B cell (primary cell): Measurements from ENCODE around the gene PPP6R3. TPM values are rescaled to one million over a fixed set of nuclear protein-coding genes. Genes with fewer than 3 reads are reported as not detected.

Source experiments
- ATAC-seq: fragments of 200-7000 bp; cut with Tn5 transposase; one replicate; pipeline ENCODE4 v1.10.0; 2021; ENCODE audit warnings: low read depth, mild to moderate bottlenecking, moderate number of reproducible peaks, moderate library complexity
- CTCF ChIA-PET: fragments of 350-600 bp; sonication (Branson Sonifier 250); formaldehyde crosslinking; loops from one replicate; lab custom pipeline; 2021; ENCODE audit warnings: antibody characterized with exemption, inconsistent platforms; lab: Charles Lee
- POLR2A ChIA-PET: fragments of 350-600 bp; sonication (Branson Sonifier 250); formaldehyde crosslinking; loops from one replicate; lab custom pipeline; 2021; ENCODE audit warnings: antibody characterized with exemption; lab: Charles Lee
- DNase-seq: peaks from one replicate; pipeline ENCODE4 v3.0.0; 2013
- H2AFZ ChIP-seq: 2 replicates; pipeline ENCODE4 v1.6.1; 2012; ENCODE audit warnings: mild to moderate bottlenecking, low read depth, low read length; ENCODE audit not compliant: insufficient read depth, poor library complexity, severe bottlenecking
- H3K27ac ChIP-seq, 2 donors: 1 replicate in 1 of 2; 2 replicates in 1 of 2; pipeline ENCODE4 v1.5.1; 2012 to 2013; ENCODE audit warnings: low read length in 2 of 2, mild to moderate bottlenecking in 2 of 2, moderate library complexity in 1 of 2
- H3K27me3 ChIP-seq, 4 experiments: fragments of 200-600 bp in 1 of 4; sonication (generic) in 1 of 4; replicated peaks in 1 of 4; 1 replicate in 2 of 4; 2 replicates in 2 of 4; pipeline versions ENCODE4 v1.6.1 to v1.7.0; 2013 to 2016; ENCODE audit warnings: low read length in 3 of 4, mild to moderate bottlenecking in 2 of 4, mixed read lengths in 1 of 4, moderate library complexity in 1 of 4; ENCODE audit not compliant: insufficient read depth in 4 of 4, control insufficient read depth in 3 of 4; ENCODE audit errors: control extremely low read depth in 1 of 4
- H3K36me3 ChIP-seq, 2 experiments: replicated peaks in 1 of 2; 1 replicate in 1 of 2; 2 replicates in 1 of 2; pipeline versions ENCODE4 v1.6.1 to v1.7.1; 2013; ENCODE audit warnings: low read length in 1 of 2; ENCODE audit not compliant: insufficient read depth in 2 of 2, control insufficient read depth in 1 of 2; ENCODE audit errors: control extremely low read depth in 1 of 2, extremely low read depth in 1 of 2
- H3K4me1 ChIP-seq, 2 donors: fragments of 200-600 bp in 1 of 2; sonication (generic) in 1 of 2; 1 replicate in 1 of 2; 2 replicates in 1 of 2; pipeline versions ENCODE4 v1.5.1 to v1.6.1; 2013 to 2017; ENCODE audit warnings: low read length in 2 of 2; ENCODE audit not compliant: control insufficient read depth in 2 of 2, insufficient read depth in 2 of 2
- H3K4me2 ChIP-seq: replicated peaks from 2 replicates; pipeline ENCODE3; 2012; ENCODE audit warnings: mild to moderate bottlenecking, low read depth, low read length; ENCODE audit not compliant: poor library complexity, severe bottlenecking
- H3K4me3 ChIP-seq, 5 experiments: fragments of 200-600 bp in 1 of 5; sonication (generic) in 1 of 5; 1 replicate in 3 of 5; 2 replicates in 2 of 5; pipeline versions ENCODE4 v1.5.1 to v1.7.0; 2011 to 2016; ENCODE audit warnings: low read length in 4 of 5, mild to moderate bottlenecking in 4 of 5, low read depth in 2 of 5, control low read depth in 1 of 5, moderate library complexity in 1 of 5; ENCODE audit not compliant: insufficient read depth in 1 of 5; ENCODE audit errors: control extremely low read depth in 1 of 5, extremely low read depth in 1 of 5
- H3K79me2 ChIP-seq: fragments of 200-600 bp; sonication (generic); one replicate; pipeline ENCODE4 v1.6.0; 2016; ENCODE audit warnings: low read length; ENCODE audit not compliant: control insufficient read depth, insufficient read depth
- H3K9ac ChIP-seq: fragments of 200-600 bp; sonication (generic); 2 replicates; pipeline ENCODE4 v1.6.1; 2017; ENCODE audit warnings: mild to moderate bottlenecking, low read length, moderate library complexity
- H3K9me3 ChIP-seq, 3 donors: one replicate each; pipeline versions ENCODE4 v1.6.1 to v1.7.1; 2013; ENCODE audit warnings: low read length in 2 of 3; ENCODE audit not compliant: control insufficient read depth in 2 of 3, insufficient read depth in 1 of 3; ENCODE audit errors: control extremely low read depth in 1 of 3
- H4K20me1 ChIP-seq: 2 replicates; pipeline ENCODE4 v1.6.0; 2012; ENCODE audit warnings: mild to moderate bottlenecking, low read length; ENCODE audit not compliant: insufficient read depth, control insufficient read depth, poor library complexity, severe bottlenecking
- H3K27ac Mint-ChIP-seq: one replicate; pipeline ENCODE4 v1.8.0; 2021; ENCODE audit warnings: mixed read lengths
- H3K27me3 Mint-ChIP-seq: one replicate; pipeline ENCODE4 v1.8.0; 2021; ENCODE audit warnings: mixed read lengths
- H3K4me1 Mint-ChIP-seq: one replicate; pipeline ENCODE4 v1.8.0; 2021; ENCODE audit warnings: mixed read lengths
- H3K4me3 Mint-ChIP-seq: one replicate; pipeline ENCODE4 v1.8.0; 2021; ENCODE audit warnings: mixed read lengths
- H3K9me3 Mint-ChIP-seq: one replicate; pipeline ENCODE4 v1.8.0; 2022; ENCODE audit warnings: mixed read lengths; ENCODE audit not compliant: insufficient read depth
- EZH2 ChIP-seq: IDR thresholded peaks from 2 replicates; pipeline ENCODE4 v1.6.1; 2012; ENCODE audit warnings: borderline replicate concordance, low read depth, mild to moderate bottlenecking, moderate library complexity, low read length; ENCODE audit not compliant: insufficient read depth, poor library complexity, severe bottlenecking
- WGBS: methylation state at CpG from one replicate; pipeline ENCODE4 v1.1.5; 2013; ENCODE audit warnings: missing lambda C conversion rate; ENCODE audit not compliant: insufficient coverage; 5-methylcytosine and 5-hydroxymethylcytosine counted together
- intact Hi-C: fragments of 100-400 bp; cut with micrococcal nuclease; formaldehyde crosslinking; loops from one replicate; pipeline ENCODE4 v1.10.0; 2022
- polyA plus RNA-seq: library from polyadenylated mRNA; depleted of rRNA; stranded (reverse); fragments of >200 nt; gene quantifications from 2 replicates; pipeline ENCODE4 v1.2.3, GENCODE V29; 2012
- total RNA-seq, 2 donors: library from RNA; stranded (reverse); fragments of 120-200 nt in 1 of 2; gene quantifications; 1 replicate in 1 of 2; 2 replicates in 1 of 2; pipeline versions ENCODE4 v1.2.3 to v1.2.4, GENCODE V29; 2013 to 2022
- TF ChIP-seq, protein P1 (sequence below): fragments of 200-600 bp; IDR thresholded peaks from one replicate; pipeline ENCODE4 v1.8.0; 2022; ENCODE audit warnings: antibody characterized with exemption, mild to moderate bottlenecking

PPP6R3 gene
- total and polyA plus RNA-seq, 2 donors (not counting 1 experiment from before 2014, with no cell fraction given): 48.5 to 159 TPM

- DNase-seq (no peak), ATAC-seq (no peak)
- H4K20me1 ChIP-seq: peaks cover 85% of the 10 kb centered on the region
- H3K4me3 ChIP-seq: no peak overlapping the region
- no peak for TF ChIP-seq EZH2
- no peaks in the 10 kb centered on the region for H3K27me3 ChIP-seq
- H3K27ac ChIP-seq: no peak overlapping the region
- H2AFZ ChIP-seq: no peak overlapping the region
- Mint-ChIP-seq H3K4me1 (peaks cover 24% of the 10 kb centered on the region), H3K27me3 (no peaks in the 10 kb centered on the region), H3K4me3 (no peak overlapping the region), H3K27ac (no peak overlapping the region), H3K9me3 (no peaks in the 10 kb centered on the region)
- intact Hi-C loops: no loop called here
- 86% methylated on average over 2 of the region's 4 CpGs for WGBS
- no peak overlapping the region for H3K9ac ChIP-seq
- H3K4me2 ChIP-seq: no peak overlapping the region
- peaks cover 0 to 4% of the 10 kb centered on the region in 2 donors for H3K4me1 ChIP-seq
- peaks cover 75% of the 10 kb centered on the region for H3K79me2 ChIP-seq
- peaks cover 4 to 81% of the 10 kb centered on the region in 2 experiments for H3K36me3 ChIP-seq
- no peaks in the 10 kb centered on the region for H3K9me3 ChIP-seq
- CTCF ChIA-PET: no interaction called here
- POLR2A ChIA-PET: no interaction called here
These were observed 86.0 kb downstream of the PPP6R3 start for GRCh38 chr11:68546555-68546954.

GRCh38 chr11:68549789-68550484 is 89.4 kb downstream of the PPP6R3 start:
- H3K4me1 ChIP-seq: peaks cover 0 to 4% of the 10 kb centered on the region in 2 donors
- TF ChIP-seq EZH2: no peak
- TF ChIP-seq, protein P1, sequence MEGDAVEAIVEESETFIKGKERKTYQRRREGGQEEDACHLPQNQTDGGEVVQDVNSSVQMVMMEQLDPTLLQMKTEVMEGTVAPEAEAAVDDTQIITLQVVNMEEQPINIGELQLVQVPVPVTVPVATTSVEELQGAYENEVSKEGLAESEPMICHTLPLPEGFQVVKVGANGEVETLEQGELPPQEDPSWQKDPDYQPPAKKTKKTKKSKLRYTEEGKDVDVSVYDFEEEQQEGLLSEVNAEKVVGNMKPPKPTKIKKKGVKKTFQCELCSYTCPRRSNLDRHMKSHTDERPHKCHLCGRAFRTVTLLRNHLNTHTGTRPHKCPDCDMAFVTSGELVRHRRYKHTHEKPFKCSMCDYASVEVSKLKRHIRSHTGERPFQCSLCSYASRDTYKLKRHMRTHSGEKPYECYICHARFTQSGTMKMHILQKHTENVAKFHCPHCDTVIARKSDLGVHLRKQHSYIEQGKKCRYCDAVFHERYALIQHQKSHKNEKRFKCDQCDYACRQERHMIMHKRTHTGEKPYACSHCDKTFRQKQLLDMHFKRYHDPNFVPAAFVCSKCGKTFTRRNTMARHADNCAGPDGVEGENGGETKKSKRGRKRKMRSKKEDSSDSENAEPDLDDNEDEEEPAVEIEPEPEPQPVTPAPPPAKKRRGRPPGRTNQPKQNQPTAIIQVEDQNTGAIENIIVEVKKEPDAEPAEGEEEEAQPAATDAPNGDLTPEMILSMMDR: no peak

More at GRCh38 chr11:68549789-68550484, 89.4 kb downstream of the PPP6R3 start:
- Histone ChIP-seq H3K9ac (no peak overlapping the region), H3K27ac (peak overlapping the region in 1 of 2 donors; percentile 43), H3K9me3 (no peaks in the 10 kb centered on the region), H3K79me2 (peaks cover 47% of the 10 kb centered on the region), H2AFZ (no peak overlapping the region), H3K4me2 (no peak overlapping the region), H3K27me3 (no peaks in the 10 kb centered on the region), H3K4me3 (no peak overlapping the region), H3K36me3 (peaks cover 9 to 86% of the 10 kb centered on the region in 2 experiments), H4K20me1 (peaks cover 62% of the 10 kb centered on the region)
- no peaks in the 10 kb centered on the region for H3K27me3 Mint-ChIP-seq
- no peak overlapping the region for H3K4me3 Mint-ChIP-seq
- H3K4me1 Mint-ChIP-seq: peaks cover 24% of the 10 kb centered on the region
- intact Hi-C loops: no loop called here
- ChIA-PET CTCF (no interaction called here), POLR2A (no interaction called here)
- H3K27ac Mint-ChIP-seq: no peak overlapping the region
- DNase-seq: no peak
- H3K9me3 Mint-ChIP-seq: no peaks in the 10 kb centered on the region
- ATAC-seq: no peak
- WGBS: 82% methylated on average over 8 of the region's 11 CpGs
